Immature natural killer cell (primary cell): ENCODE results near the gene RAX2. TPM values are rescaled to one million over a fixed set of nuclear protein-coding genes. Genes with fewer than 3 reads are reported as not detected.
"Not testable (repeated sequence)": the region's sequence is repeated elsewhere in the genome, so short reads cannot be mapped to it uniquely, and the experiment has no call there.

ENCODE experiments used
- DNase-seq, 3 donors: peaks; one replicate each; pipeline ENCODE4 v3.0.0; 2022; ENCODE audit warnings: mixed read lengths in 1 of 3
- H3K27ac Mint-ChIP-seq, 6 donors: one replicate each; pipeline ENCODE4 v1.8.0; 2020; ENCODE audit warnings: mixed read lengths in 6 of 6, mild to moderate bottlenecking in 5 of 6, inconsistent platforms in 4 of 6, moderate library complexity in 3 of 6
- H3K27me3 Mint-ChIP-seq, 3 donors: one replicate each; pipeline ENCODE4 v1.8.0; 2020 to 2021; ENCODE audit warnings: low read depth in 3 of 3, mild to moderate bottlenecking in 3 of 3, mixed read lengths in 3 of 3, moderate library complexity in 3 of 3, inconsistent platforms in 1 of 3
- H3K36me3 Mint-ChIP-seq, 3 donors: one replicate each; pipeline ENCODE4 v1.8.0; 2020; ENCODE audit warnings: mixed read lengths in 3 of 3, inconsistent platforms in 2 of 3, mild to moderate bottlenecking in 2 of 3
- H3K4me1 Mint-ChIP-seq, 2 donors: one replicate each; pipeline ENCODE4 v1.8.0; 2020; ENCODE audit warnings: inconsistent platforms in 2 of 2, mild to moderate bottlenecking in 2 of 2, mixed read lengths in 2 of 2, moderate library complexity in 1 of 2
- H3K4me3 Mint-ChIP-seq, 5 donors: one replicate each; pipeline ENCODE4 v1.8.0; 2020; ENCODE audit warnings: mild to moderate bottlenecking in 5 of 5, mixed read lengths in 5 of 5, inconsistent platforms in 3 of 5, moderate library complexity in 3 of 5
- H3K9me3 Mint-ChIP-seq, 6 donors: one replicate each; pipeline ENCODE4 v1.8.0; 2020; ENCODE audit warnings: mild to moderate bottlenecking in 6 of 6, mixed read lengths in 6 of 6, inconsistent platforms in 4 of 6, moderate library complexity in 3 of 6
- polyA plus RNA-seq, 3 donors: library from polyadenylated mRNA; unstranded; fragments of 300-500 nt; fragmentation: Illumina TruSeq; gene quantifications; one replicate each; pipeline ENCODE4 v1.2.3, GENCODE V29; 2021

The RAX2 gene
- polyA plus RNA-seq: not detected

DNA sequence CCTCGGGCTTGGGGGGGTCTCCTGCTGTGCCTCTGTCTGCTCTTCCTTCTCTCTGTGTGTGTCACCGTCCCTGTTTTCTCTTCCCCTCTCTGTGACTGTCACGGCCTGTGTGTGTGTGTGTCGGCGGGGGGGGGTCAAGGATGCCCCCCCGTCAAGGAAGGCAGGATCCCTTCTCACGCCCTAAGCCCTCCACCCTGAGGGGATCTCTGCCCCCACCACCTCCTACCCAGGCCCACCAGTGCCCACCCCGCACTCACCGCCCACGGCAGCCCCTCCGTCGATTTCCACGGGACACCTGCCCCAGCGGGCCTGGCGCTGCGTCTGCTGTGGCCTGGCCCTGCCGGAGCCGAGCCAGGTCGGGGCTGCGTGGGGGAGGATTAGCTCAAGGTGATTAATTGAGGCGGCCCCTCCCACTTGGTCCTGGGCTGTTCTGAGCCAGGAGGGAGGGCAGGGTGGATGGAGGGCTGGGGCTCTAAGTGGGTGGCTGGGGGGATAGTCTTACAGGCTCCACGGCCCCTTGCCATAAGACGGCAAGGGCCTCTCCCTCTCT lies at the start of gene RAX2:
Gene RAX2, minus strand, starts transcription at position 323 of the 550 bp plus-strand sequence. CDS start 486 bp downstream, outside the sequence.
- Mint-ChIP-seq H3K4me3 (no peak within 1 kb of the TSS), H3K27ac (peak within 1 kb of the TSS in 1 of 6 donors; percentile 41), H3K4me1 (peaks cover 5 to 14% of the 10 kb centered on the region in 2 donors), H3K27me3 (no peaks in the 10 kb centered on the region), H3K9me3 (no peaks in the 10 kb centered on the region), H3K36me3 (peaks cover 0 to 4% (median 4%) of the 10 kb centered on the region in 3 donors)
- no peak for DNase-seq

DNA sequence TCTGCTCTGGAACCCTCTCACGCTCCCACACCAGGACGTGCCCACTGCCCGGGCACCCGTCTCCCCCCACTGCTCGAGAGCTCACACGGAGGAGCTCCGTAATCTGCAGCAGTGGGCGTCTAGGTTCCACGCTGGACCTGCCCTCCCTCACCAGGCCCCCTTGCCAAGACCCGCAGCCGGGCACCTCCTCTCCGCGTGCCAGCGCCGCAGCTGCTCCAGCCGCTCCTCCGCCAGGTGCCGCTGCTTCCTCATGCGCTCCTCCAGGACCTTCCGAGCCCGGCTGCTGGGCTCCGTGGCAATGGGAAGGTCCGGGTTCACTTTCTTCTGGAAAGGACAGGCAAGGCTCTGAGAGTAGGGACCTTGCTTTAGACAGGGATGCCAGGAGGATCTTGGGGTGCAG lies 49.1 kb upstream of the RAX2 start:
- H3K9me3 Mint-ChIP-seq: no peaks in the 10 kb centered on the region

DNA sequence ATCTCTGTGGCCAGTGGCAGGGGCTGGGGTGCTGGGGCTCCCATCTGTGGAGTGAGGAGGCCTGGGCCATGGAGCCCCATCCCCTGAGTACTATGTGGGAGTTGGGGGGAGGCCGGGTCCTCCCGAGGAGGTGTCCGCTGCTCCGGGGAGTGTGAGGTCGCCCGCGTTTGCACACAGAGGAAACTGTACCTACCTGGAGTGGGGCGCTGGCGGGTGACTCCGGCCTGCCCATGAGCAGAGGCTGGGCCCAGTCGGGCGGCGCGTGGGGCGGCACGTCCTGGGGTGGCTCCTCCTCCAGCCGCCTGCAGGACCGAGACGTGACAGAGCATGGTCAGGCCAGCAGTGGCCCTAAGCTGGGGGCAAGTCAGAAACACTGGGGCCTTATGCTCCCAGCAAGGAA lies 48.0 kb upstream of the RAX2 start:
- Mint-ChIP-seq H3K27ac (peak overlapping the region in 1 of 6 donors; percentile 61), H3K4me1 (peaks cover 25 to 30% of the 10 kb centered on the region in 2 donors), H3K36me3 (no peaks in the 10 kb centered on the region), H3K9me3 (no peaks in the 10 kb centered on the region), H3K4me3 (no peak overlapping the region), H3K27me3 (peaks cover 7 to 11% (median 9%) of the 10 kb centered on the region in 3 donors)
- DNase-seq: no peak

More for the DNA sequence above, 49.1 kb upstream of the RAX2 start:
- peaks cover 21 to 23% of the 10 kb centered on the region in 2 donors for H3K4me1 Mint-ChIP-seq
- no peak overlapping the region for H3K4me3 Mint-ChIP-seq
- H3K36me3 Mint-ChIP-seq: no peaks in the 10 kb centered on the region
- no peak for DNase-seq
- peak overlapping the region in 2 of 6 donors; percentile 89 to 91 for H3K27ac Mint-ChIP-seq
- peaks cover 7 to 11% (median 7%) of the 10 kb centered on the region in 3 donors for H3K27me3 Mint-ChIP-seq

DNA sequence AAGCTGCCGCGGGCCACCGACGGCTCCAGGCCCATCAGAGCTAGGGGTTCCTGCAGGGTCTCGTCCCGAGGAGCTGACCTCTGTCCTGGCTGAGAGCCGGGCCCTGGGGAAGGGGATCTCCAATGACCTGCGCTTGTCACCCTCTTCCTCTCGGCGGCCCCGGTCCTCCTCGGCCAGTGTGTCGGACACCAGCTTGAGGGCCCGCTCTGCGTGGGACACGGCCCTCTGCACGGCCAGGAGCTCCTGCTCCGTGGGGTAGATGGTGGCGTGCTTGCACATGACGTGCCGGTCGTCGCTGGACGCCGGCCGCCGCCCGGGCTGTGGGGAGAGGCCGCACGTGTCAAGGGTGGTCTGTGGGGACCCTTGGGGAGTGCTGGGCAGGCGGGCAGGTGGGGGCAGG lies 46.9 kb upstream of the RAX2 start:
- Mint-ChIP-seq H3K27me3 (peaks cover 8 to 17% (median 11%) of the 10 kb centered on the region in 3 donors), H3K27ac (no peak overlapping the region), H3K4me1 (peaks cover 36 to 41% of the 10 kb centered on the region in 2 donors), H3K36me3 (peaks cover 0 to 3% (median 0%) of the 10 kb centered on the region in 3 donors), H3K4me3 (no peak overlapping the region), H3K9me3 (no peaks in the 10 kb centered on the region)
- DNase-seq: no peak

DNA sequence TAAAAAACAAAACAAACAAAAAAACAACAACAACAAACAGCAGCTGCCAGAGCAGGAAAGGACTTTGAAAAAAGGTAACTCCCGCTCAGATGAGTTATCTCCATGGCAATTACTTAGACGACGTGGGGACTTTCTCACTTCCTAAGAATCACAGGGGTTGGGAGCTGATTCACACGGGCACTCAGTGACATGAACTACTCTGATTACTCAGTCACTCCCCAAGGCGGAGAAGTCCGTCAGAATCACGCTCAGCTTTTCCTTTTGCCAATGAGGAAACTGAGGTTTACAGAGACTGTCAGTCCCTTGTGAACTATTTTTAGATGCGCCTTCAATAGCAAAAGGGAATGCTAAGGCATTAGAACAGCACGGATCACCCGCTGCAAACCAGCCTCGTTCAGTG lies 46.4 kb upstream of the RAX2 start:
- Mint-ChIP-seq H3K9me3 (no peaks in the 10 kb centered on the region), H3K36me3 (peaks cover 0 to 4% (median 0%) of the 10 kb centered on the region in 3 donors), H3K4me3 (no peak overlapping the region), H3K27ac (peak overlapping the region in 3 of 6 donors; percentile 25 to 59 (median 46)), H3K4me1 (peaks cover 40 to 46% of the 10 kb centered on the region in 2 donors), H3K27me3 (peaks cover 9 to 19% (median 15%) of the 10 kb centered on the region in 3 donors)
- DNase-seq: no peak

DNA sequence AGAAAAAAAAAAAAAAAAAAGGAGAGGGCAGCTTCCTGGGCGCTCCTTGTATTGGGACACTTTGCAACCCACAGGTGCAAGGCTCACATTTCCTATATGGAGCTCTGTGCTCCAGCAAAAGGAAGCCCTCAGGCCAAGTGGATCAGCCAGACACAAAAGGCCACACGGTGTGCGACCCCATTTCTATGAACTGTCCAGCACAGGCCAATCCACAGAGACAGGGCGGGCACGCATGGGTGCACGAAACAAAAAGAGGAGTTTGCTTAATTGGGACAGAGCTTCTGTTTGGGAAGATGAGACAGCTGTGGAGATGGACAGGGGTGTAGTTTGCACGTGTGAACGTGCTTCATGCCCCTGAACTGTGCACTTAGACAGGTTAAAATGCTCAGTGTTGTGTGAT lies 45.7 kb upstream of the RAX2 start:
- Mint-ChIP-seq H3K36me3 (peaks cover 0 to 4% (median 0%) of the 10 kb centered on the region in 3 donors), H3K9me3 (no peaks in the 10 kb centered on the region), H3K4me3 (peak overlapping the region in 1 of 5 donors; percentile 10), H3K27ac (peak overlapping the region in 2 of 6 donors; percentile 25 to 66), H3K27me3 (peaks cover 11 to 24% (median 17%) of the 10 kb centered on the region in 3 donors), H3K4me1 (peaks cover 48 to 53% of the 10 kb centered on the region in 2 donors)
- no peak for DNase-seq

DNA sequence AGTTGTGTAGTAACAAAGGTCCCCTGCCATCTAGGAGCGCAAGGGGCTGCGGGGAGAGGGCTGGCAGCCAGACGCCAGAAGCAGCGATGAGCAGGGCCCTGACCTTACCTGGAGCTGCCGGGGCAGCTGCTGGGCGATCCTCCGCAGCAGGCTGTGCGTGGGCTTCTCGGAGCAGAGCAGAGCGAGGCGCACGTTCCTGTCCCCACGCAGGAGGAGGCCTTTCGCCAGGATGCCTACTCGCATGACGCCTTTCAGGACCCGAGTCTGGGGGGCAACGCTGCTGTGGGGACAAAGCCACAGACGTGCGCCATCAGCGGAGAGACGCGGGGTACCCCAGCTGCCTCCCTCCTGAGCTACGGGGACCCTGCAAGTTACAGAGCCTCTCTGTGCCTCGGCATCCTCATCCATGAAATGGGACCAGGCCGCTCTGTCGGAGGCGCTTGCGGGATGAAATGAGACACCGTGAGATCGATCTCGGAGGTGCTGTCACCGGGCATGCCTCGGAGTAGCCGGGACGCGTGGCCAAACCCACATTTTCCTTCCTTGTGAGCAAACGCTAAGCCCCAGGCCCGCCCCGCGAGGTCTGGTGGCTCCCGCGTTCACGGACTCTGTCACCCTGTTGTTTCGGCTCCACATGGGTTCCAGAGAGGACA lies 44.7 kb upstream of the RAX2 start:
- H3K27ac Mint-ChIP-seq: no peak overlapping the region

DNA sequence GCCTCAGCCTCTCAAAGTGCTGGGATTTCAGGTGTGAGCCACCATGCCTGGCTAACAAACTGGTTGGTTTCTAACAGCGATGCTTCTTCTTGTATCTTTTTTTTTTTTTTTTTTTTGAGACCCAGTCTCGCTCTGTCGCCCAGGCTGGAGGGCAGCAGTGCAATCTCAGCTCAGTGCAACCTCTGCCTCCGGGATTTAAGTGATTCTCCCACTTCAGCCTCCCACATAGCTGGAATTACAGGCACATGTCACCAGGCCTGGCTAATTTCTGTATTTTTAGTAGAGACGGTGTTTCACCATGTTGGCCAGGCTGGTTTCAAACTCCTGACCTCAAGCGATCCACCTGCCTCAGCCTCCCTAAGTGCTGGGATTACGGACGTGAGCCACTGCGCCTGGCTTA lies 44.1 kb upstream of the RAX2 start:
- peak overlapping the region in 4 of 6 donors; percentile 24 to 64 (median 42) for H3K27ac Mint-ChIP-seq
- H3K4me3 Mint-ChIP-seq, DNase-seq, H3K36me3 Mint-ChIP-seq, H3K9me3 Mint-ChIP-seq: not testable (repeated sequence)
- peaks cover 49 to 54% of the 10 kb centered on the region in 2 donors for H3K4me1 Mint-ChIP-seq
- H3K27me3 Mint-ChIP-seq: peaks cover 10 to 22% (median 15%) of the 10 kb centered on the region in 3 donors

More for the DNA sequence above, 44.7 kb upstream of the RAX2 start:
- no peaks in the 10 kb centered on the region for H3K9me3 Mint-ChIP-seq
- peaks cover 13 to 24% (median 16%) of the 10 kb centered on the region in 3 donors for H3K27me3 Mint-ChIP-seq
- peaks cover 0 to 4% (median 0%) of the 10 kb centered on the region in 3 donors for H3K36me3 Mint-ChIP-seq
- no peak for DNase-seq
- H3K4me3 Mint-ChIP-seq: no peak overlapping the region
- H3K4me1 Mint-ChIP-seq: peaks cover 50 to 54% of the 10 kb centered on the region in 2 donors

DNA sequence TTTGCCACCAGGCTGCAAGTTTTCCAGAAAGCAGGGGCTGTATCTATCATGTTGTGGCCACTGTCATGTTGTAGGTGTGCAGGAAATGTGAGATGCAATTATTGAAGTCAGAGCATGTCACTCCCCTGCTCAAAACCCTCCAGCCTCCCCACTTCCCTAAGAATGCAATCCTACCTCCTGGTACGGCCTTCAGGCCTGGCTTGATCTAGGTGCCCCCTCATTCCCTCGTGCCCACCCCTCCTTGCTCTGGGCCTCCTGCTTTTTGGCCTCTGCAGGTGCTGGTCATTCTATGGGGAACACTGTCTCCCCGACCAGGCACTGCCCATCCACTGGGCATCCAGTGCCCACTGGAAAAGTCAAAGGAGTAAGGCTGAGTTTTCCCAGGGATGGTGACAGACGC lies 42.6 kb upstream of the RAX2 start:
- H3K4me3 Mint-ChIP-seq: peak overlapping the region in 4 of 5 donors; percentile 65 to 90 (median 80)
- no peak for DNase-seq
- H3K4me1 Mint-ChIP-seq: peaks cover 53 to 61% of the 10 kb centered on the region in 2 donors

DNA sequence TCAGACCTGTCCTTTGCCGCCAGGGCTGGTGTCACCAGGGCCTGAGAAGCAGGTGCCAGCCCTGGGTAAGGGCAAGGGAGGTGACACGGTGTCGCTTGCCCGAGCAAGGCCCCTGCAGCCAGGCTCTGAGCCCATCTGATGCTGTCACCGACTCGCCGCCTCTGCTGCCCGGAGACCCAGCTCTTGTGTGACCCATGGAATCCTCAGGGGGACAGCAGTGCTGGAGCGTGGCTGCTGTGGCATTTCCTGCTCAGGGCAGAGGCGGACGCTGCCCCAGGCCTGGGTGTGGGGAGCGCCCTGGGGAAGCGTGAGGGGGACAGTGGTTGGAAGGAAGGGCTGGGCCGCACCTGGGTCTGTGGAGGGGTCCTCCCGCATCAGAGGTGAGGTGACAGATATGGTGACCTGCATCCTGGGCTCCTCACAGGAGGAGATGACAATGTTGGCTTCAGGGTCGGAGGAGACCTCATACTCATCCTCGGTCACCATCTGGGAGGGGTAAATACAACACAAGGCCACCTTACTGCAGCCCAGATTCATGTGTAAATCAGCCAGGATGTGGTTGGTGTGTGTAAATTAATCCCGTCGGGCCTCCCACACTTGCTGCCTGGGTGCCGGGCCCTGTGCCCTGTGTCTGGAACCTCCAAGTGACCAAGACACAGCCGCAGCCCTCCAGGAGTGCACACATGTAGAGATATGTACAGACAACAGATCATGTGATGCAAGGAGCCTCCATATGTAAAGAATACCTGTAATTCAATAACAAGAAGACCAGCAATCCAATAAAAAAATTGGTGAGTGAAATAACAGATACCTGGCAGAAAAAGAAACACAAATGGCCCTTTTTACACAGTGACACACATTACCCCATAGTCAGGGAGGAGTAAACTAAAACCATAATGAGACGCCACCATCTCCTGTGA lies 41.7 kb upstream of the RAX2 start:
- no peaks in the 10 kb centered on the region for H3K9me3 Mint-ChIP-seq
- H3K4me1 Mint-ChIP-seq: peaks cover 53 to 69% of the 10 kb centered on the region in 2 donors
- peaks cover 0 to 4% (median 0%) of the 10 kb centered on the region in 3 donors for H3K36me3 Mint-ChIP-seq
- peak overlapping the region; percentile 65 to 90 (median 83) for H3K4me3 Mint-ChIP-seq
- H3K27me3 Mint-ChIP-seq: peaks cover 10 to 20% (median 15%) of the 10 kb centered on the region in 3 donors
- peak overlapping the region; percentile 97 to 100 (median 98) for H3K27ac Mint-ChIP-seq
- peak; percentile 69 to 75 (median 72) for DNase-seq

More for the DNA sequence above, 42.6 kb upstream of the RAX2 start:
- peak overlapping the region; percentile 97 to 100 (median 98) for H3K27ac Mint-ChIP-seq
- peaks cover 10 to 20% (median 15%) of the 10 kb centered on the region in 3 donors for H3K27me3 Mint-ChIP-seq
- no peaks in the 10 kb centered on the region for H3K9me3 Mint-ChIP-seq
- peaks cover 0 to 4% (median 0%) of the 10 kb centered on the region in 3 donors for H3K36me3 Mint-ChIP-seq

DNA sequence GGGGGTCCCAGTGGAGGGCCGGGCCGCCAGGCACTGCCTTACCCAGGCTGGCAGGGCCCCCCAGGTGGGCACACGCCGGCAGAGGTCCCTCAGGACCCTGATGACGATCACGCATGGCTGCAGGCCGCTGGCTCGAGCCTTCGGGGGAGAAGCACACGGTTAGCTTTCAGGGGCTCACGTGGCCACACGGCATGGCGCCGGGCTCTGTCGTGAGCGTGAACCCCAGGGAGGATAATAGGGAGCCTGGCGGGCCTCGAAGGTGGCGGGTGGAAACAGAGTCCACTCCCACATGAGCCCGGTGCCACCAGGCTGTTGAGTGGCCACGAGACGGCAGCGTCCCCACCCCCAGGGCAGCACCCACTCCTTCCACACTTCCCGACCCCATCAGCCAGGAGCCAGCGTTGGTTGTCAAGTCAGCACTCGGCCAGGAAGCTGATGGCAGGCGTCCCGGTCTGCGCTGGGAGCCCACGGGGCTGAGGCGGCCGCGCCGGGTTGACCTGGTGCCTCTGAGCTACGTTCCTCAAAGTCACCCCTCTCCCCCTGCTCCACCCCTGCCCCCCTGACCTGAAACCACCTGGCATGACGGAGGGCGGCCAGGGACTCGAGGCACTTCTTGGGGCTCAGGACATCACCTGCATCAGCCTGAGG lies 38.8 kb upstream of the RAX2 start:
- H3K9me3 Mint-ChIP-seq: no peaks in the 10 kb centered on the region
- DNase-seq: no peak
- peak overlapping the region in 2 of 5 donors; percentile 13 to 46 for H3K4me3 Mint-ChIP-seq
- H3K27me3 Mint-ChIP-seq: peaks cover 13 to 28% (median 17%) of the 10 kb centered on the region in 3 donors
- H3K36me3 Mint-ChIP-seq: peaks cover 0 to 4% (median 0%) of the 10 kb centered on the region in 3 donors
- H3K27ac Mint-ChIP-seq: peak overlapping the region; percentile 58 to 100 (median 81)
- peaks cover 66 to 83% of the 10 kb centered on the region in 2 donors for H3K4me1 Mint-ChIP-seq

DNA sequence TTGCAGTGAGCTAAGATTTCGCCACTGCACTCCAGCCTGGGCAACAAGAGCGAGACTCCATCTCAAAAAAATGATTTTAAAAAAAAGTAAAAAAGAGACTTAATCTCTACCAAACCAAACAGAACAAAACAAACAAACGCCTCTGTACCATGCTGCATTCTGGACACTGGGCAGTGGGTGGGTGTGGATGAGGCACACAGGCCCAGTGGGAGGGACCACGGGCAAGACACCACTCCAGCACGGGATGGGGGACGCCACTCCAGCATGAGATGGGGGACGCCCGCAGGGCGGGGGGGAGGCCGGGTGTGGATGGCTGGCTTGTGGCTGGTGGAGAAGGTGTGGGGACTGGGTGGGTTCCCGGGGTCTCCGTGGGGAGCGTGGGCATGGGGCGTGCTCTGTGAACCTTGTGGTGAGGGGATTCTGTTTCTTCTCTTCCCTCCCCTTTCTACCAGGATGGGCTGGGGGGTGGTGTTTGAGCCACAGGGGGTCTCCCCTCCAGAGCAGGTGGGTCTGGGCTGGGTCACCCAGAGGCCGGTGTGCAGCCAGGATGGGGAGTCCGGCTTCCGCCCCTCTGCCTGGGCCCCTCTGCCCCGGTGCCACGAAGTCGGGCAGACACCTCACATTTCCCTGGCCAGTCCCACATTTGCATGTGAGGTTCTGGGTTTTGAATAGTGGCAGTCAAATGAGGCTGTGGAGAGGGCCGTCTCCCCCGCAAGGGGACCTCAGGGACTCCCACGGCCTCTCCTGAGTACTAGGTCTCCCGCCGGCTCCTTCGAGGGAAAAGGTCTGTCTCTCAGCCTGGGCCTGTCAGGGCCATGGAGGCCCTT lies 38.1 kb upstream of the RAX2 start:
- Mint-ChIP-seq H3K9me3 (no peaks in the 10 kb centered on the region), H3K36me3 (peaks cover 0 to 4% (median 0%) of the 10 kb centered on the region in 3 donors), H3K4me3 (peak overlapping the region in 1 of 5 donors; percentile 44), H3K27me3 (peaks cover 13 to 28% (median 16%) of the 10 kb centered on the region in 3 donors), H3K4me1 (peaks cover 69 to 87% of the 10 kb centered on the region in 2 donors), H3K27ac (peak overlapping the region in 5 of 6 donors; percentile 62 to 99 (median 67))
- no peak for DNase-seq
